DOHH2 (cell line): ENCODE results near the gene KCTD20.

Source experiments
- CTCF ChIP-seq: fragments of 200-600 bp; sonication (generic); IDR thresholded peaks from one replicate; pipeline ENCODE4 v1.5.1; 2014; ENCODE audit warnings: antibody characterized with exemption, mild to moderate bottlenecking, low read depth, low read length; ENCODE audit not compliant: poor library complexity, severe bottlenecking
- EZH2phosphoT487 ChIP-seq: fragments of 200-600 bp; sonication (generic); IDR thresholded peaks from 2 replicates; pipeline ENCODE4 v1.6.1; 2017; ENCODE audit warnings: borderline replicate concordance, mild to moderate bottlenecking, antibody characterized with exemption, low read length, moderate library complexity, mixed read lengths

GRCh38 chr6:36464233-36464632 lies 21.4 kb downstream of the KCTD20 start:
- TF ChIP-seq CTCF (no peak), EZH2phosphoT487 (no peak)
